ENCODE results near the gene FAM241A.

FAM241A gene

GRCh38 chr4:112222219-112222955, 77.1 kb downstream of the FAM241A start:
- no peak for DNase-seq

- DNase-seq = no peak
These were observed 79.9 kb downstream of the FAM241A start for GRCh38 chr4:112225157-112225556.

GRCh38 chr4:112230879-112231778, 85.9 kb downstream of the FAM241A start:
- DNase-seq = peak; percentile 91 to 98

GRCh38 chr4:112231779-112232713, 86.8 kb downstream of the FAM241A start, which contains the start of gene AP1AR:
TSS of gene AP1AR (plus strand) at chr4:112231787. CDS start at chr4:112232092, 305 bp downstream.
- DNase-seq = peak; percentile 67 to 71

GRCh38 chr4:112234952-112235609, 89.8 kb downstream of the FAM241A start:
- peak; percentile 84 for DNase-seq

GRCh38 chr4:112236040-112236439, 90.8 kb downstream of the FAM241A start:
- DNase-seq = no peak

- no peak for DNase-seq
These were observed 93.6 kb downstream of the FAM241A start for GRCh38 chr4:112238833-112239232.

All from Kasumi-1 (cell line).